Stimulated activated naive CD8-positive, alpha-beta T cell treated with anti-CD3 and anti-CD28 coated beads, Interleukin-15, Interleukin-2, amounts not matched to agents 100 ng/mL and 50 ng/mL, for 24 hours (primary cell): ENCODE data around the gene ZSCAN22.

ENCODE experiments used
- H3K27ac Mint-ChIP-seq: one replicate; pipeline ENCODE4 v1.8.0; 2021; ENCODE audit warnings: mild to moderate bottlenecking, mixed read lengths
- H3K27me3 Mint-ChIP-seq: one replicate; pipeline ENCODE4 v1.8.0; 2021; ENCODE audit warnings: mixed read lengths
- H3K36me3 Mint-ChIP-seq: one replicate; pipeline ENCODE4 v1.8.0; 2021; ENCODE audit warnings: low read depth, mixed read lengths
- H3K4me1 Mint-ChIP-seq: one replicate; pipeline ENCODE4 v1.8.0; 2021; ENCODE audit warnings: low read depth, mixed read lengths
- H3K4me3 Mint-ChIP-seq: one replicate; pipeline ENCODE4 v1.8.0; 2021; ENCODE audit warnings: mild to moderate bottlenecking, mixed read lengths
- H3K9me3 Mint-ChIP-seq: one replicate; pipeline ENCODE4 v1.8.0; 2021; ENCODE audit warnings: mixed read lengths

The ZSCAN22 gene

DNA sequence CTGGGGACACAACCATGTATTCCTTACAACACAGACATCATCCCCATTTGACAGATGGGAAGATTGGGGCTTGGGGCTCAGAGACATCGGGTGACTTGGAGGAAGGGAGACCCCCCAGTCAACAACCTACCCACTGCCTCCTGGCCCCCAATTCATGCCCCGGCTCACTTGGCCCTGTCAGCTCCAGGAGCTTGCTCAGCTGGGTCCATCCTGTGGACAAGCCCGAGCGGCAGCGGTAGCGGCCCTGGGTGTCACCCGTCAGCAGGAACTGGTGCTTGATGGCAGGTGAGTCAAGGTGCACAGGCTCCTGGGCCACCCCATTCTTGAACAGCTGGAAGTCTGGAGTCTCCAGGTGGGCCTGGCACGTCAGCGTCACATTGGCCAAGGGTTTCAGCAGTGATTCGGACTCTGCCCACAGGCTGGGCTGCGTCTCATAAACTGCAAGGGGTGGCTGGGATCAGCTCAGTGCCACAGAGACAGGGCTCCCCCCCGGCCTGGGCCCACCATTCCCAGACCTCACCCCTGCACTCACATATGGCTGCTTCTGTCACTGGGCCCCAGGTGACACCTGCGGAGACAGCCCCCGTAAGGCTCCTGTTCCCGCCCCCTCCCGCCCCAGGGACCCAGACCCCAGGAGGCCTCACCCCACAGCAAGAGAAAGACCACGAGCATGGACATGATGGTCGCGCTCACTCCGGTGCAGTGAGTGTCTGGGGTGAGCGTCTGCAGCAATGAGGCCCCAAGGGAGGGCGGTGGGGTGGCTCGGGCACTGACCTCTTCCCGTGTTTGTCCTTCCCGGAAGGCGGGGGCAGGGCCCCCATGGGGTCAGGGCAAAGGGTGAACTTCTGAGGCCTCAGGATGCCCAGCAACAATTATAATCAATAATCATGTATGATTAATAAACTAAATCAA is 26.2 kb downstream of the ZSCAN22 start, which contains the start of gene A1BG:
A1BG (minus strand) TSS at position 733 of the 912 bp plus-strand sequence; CDS start at position 678, 55 bp downstream.
- Mint-ChIP-seq H3K4me1 (peaks cover 28% of the 10 kb centered on the region), H3K9me3 (no peaks in the 10 kb centered on the region), H3K27ac (no peak within 1 kb of the TSS), H3K27me3 (no peaks in the 10 kb centered on the region), H3K4me3 (no peak within 1 kb of the TSS), H3K36me3 (peaks cover 5% of the 10 kb centered on the region)

DNA sequence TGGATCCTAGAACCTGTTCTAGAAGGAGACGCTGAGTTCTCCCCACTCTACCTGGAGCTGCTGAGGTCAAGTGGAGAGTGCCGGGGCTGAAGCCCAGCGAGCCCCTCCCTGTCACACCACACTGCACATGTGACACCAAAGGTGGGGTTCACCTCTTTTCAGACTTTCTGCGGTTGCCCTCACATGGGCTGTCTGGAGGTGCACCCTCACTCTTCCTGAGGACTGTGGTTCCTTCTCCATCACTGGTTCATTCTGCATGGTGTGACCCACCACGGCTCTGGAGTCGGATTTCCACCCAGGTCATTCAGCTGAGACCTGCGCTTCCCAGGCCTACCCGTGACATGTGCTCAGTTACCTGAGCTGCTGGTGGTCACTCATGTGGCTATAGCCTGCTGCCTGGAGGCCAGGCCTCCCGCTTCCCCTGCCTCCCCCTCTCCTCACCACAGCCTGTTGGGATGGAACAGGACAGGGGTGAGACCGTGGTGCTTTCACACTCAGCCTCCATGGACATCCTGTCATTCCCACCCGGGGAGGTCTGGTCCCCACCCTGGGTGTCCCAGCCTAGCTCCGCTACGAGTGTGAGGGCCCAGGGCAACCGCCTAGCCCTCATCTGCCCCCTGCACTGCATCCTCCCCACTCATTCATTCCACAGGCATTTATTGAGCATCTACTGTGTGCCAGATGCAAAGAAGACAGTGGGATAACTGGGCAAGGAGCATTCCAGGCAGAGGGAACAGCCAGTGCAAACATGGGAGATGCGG is 27.1 kb downstream of the ZSCAN22 start:
- Mint-ChIP-seq H3K27ac (no peak overlapping the region), H3K9me3 (no peaks in the 10 kb centered on the region), H3K27me3 (no peaks in the 10 kb centered on the region), H3K4me3 (no peak overlapping the region), H3K36me3 (peaks cover 5% of the 10 kb centered on the region), H3K4me1 (peaks cover 19% of the 10 kb centered on the region)

DNA sequence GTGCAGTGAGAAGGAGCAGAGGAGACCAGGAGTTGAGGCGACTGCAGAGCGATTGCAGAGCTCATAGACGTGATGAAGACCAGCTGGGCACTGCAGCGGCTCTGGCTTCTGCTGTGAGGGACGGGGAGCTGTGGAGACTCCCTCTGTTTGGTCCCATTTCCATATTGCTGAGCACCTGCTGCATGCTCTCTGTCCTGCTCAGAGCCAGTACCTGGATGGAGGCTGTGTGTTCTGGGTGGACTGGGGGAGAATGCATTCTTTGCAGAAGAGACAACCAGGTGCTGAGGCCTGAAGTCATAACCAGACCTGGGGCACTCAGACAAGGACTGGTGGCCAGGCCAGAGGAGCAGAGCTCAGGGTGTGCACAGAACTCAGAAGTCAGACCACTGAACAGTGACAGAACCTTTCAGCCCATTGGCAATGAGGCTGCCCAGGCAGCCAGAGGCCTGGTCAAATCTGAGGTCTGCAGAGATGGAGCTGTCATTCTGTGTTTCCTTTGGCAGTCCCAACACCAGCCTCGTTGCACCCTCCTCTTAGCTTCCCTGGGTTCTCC is 27.8 kb downstream of the ZSCAN22 start:
- H3K9me3 Mint-ChIP-seq, result no peaks in the 10 kb centered on the region
- no peak overlapping the region for H3K4me3 Mint-ChIP-seq
- peaks cover 3% of the 10 kb centered on the region for H3K36me3 Mint-ChIP-seq
- no peaks in the 10 kb centered on the region for H3K27me3 Mint-ChIP-seq
- H3K4me1 Mint-ChIP-seq, result peaks cover 15% of the 10 kb centered on the region
- no peak overlapping the region for H3K27ac Mint-ChIP-seq

DNA sequence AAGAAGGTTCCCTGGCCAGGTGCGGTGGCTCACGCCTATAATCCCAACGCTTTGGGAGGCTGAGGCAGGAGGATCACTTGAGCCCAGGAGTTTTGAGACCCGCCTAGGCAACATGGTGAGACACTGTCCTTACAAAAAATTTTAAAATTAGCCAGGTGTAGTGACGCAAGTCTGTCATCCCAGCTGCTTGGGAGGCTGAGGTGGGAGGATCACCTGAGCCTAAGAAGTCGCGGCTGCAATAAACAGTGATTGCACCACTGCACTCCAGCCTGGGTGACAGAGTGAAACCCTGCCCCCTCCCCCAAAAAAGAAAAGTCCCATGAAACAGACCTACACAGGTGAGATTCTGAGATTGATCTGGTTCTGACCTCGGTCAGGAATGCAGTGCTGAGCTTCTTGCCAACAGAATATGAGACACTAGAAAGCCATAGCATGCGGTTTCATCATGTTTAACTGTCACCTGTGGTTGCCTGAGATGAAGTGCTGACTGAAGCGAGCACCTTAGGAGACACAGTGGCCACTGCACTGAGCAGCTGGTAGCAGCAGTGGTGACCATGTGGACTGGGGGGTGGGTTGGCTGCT is 28.5 kb downstream of the ZSCAN22 start:
- H3K27me3 Mint-ChIP-seq, result no peaks in the 10 kb centered on the region
- H3K4me3 Mint-ChIP-seq, result peak overlapping the region; percentile 43
- no peaks in the 10 kb centered on the region for H3K36me3 Mint-ChIP-seq
- H3K27ac Mint-ChIP-seq, result no peak overlapping the region
- no peaks in the 10 kb centered on the region for H3K9me3 Mint-ChIP-seq
- H3K4me1 Mint-ChIP-seq, result peaks cover 13% of the 10 kb centered on the region

DNA sequence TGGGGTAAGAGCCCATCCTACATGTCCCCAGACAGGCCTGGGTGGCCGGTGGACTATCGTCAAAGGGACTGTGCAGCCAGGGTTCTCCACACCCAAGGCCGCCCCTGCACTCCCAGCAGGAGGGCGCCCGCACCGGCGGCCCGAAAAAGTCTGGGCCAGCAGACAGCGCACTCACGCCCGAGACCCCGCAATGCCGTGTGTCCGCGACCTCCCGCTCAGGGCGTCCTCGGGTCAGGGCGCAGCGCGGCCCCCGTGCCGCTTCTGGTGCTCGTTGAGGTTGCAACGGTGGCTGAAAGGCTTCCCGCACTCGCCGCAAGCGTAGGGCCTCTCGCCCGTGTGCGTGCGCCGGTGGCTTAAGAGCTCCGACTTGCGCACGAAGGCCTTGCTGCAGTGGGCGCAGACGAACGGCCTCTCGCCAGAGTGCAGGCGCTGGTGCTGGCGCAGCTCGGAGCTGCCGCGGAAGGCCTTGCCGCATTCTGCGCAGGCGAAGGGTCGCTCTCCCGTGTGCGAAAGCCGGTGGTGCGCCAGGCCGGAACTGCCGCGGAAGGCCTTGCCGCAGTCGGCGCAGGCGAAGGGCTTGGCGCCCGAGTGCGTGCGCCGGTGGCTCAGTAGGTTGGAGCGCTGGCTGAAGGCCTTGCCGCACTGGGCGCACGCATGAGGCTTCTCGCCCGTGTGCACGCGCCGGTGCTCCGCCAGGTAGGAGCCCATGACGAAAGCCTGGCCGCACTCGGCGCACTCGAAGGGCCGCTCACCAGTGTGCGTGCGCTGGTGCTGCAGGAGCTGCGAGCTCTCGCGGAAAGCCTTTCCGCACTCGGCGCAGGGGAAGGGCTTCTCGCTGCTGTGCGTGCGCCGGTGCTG is 29.3 kb downstream of the ZSCAN22 start:
- no peak overlapping the region for H3K27ac Mint-ChIP-seq
- H3K36me3 Mint-ChIP-seq, result no peaks in the 10 kb centered on the region
- H3K4me3 Mint-ChIP-seq, result peak overlapping the region; percentile 13
- no peaks in the 10 kb centered on the region for H3K27me3 Mint-ChIP-seq
- peaks cover 15% of the 10 kb centered on the region for H3K4me1 Mint-ChIP-seq
- H3K9me3 Mint-ChIP-seq, result no peaks in the 10 kb centered on the region

DNA sequence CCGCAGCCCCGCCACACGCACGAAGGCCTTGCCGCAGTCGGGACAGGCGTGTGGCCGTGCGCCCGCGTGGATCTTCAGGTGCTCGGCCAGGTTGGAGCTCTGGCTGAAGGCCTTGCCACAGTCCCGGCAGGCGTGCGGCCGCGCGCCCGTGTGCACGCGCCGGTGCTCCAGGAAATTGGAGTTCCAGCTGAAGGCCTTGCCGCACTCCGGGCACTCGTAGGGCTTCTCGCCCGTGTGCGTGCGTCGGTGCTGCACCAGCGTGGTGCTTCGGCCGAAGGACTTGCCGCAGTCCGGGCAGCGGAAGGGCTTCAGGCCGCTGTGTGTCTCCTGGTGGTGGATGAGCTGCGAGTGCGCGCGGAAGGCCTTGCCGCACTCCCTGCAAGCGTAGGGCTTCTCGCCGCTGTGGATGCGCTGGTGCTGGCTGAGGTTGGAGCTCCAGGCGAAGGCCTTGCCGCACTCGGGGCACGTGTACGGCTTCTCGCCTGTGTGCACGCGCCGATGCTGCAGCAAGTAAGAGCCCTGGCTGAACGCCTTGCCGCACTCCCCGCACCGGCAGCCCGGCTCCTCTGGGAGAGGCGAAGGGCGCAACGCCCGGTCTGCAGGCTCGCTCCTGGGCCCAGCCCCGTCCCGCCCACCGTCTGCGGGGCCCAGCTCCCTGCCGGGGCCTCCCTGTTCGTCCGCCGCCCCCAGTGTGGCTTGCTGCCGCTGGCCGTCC is 30.1 kb downstream of the ZSCAN22 start:
- Mint-ChIP-seq H3K4me3 (peak overlapping the region; percentile 13), H3K4me1 (peaks cover 23% of the 10 kb centered on the region), H3K9me3 (no peaks in the 10 kb centered on the region), H3K36me3 (no peaks in the 10 kb centered on the region), H3K27ac (no peak overlapping the region), H3K27me3 (no peaks in the 10 kb centered on the region)

DNA sequence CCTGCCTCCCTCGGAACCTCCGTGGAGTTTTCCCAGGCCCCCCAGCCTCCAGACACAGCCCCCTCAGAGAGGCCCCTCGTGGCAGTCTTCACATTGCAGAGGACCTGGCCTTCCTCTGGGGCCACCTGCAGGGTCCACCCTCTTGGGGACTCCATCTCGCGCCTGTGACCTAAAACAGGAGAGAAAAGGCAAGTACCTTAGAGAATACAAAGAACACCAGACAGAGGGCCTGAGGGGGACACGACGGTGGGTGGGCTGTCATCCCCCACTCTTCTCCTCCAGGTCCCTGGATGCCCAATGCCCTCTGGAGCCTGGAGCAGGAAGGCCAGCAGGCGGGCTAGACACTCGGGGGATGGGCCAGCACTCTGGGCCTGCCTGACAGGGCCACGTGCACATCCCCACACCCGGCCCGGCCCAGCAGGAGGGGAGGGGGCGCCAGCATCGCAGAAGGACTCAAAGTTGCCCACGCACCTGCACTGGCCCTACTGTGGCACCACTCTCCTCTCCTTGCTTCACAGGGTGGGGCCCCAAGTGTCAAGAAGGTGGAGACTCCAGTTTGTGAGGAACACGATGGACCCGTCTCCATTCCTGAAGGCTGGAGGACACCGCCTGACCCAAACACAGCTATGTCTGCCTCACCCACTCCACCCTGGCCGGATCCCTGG is 30.8 kb downstream of the ZSCAN22 start:
- H3K4me3 Mint-ChIP-seq, result no peak overlapping the region
- no peaks in the 10 kb centered on the region for H3K36me3 Mint-ChIP-seq
- H3K9me3 Mint-ChIP-seq, result no peaks in the 10 kb centered on the region
- no peaks in the 10 kb centered on the region for H3K27me3 Mint-ChIP-seq
- peaks cover 28% of the 10 kb centered on the region for H3K4me1 Mint-ChIP-seq
- H3K27ac Mint-ChIP-seq, result no peak overlapping the region

DNA sequence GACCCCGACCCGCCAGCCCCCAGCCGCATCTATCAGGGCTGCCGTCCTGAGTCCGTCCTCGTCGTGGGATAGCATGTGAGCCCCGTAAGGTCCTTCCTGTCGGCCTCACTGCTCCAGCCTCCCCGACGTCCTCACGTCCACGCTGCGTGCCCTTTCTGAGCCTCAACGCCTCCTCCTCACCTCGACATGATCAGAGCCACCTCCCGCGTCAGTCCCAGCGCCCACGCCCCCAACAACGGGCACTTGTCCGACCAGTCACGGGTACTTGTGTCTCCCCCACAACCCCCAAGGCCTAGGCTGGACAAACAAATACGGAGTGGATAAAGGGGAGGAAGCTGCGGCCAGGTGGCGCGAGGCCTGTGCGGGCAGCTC is 35.1 kb downstream of the ZSCAN22 start:
- H3K4me1 Mint-ChIP-seq, result peaks cover 20% of the 10 kb centered on the region
- H3K27me3 Mint-ChIP-seq, result no peaks in the 10 kb centered on the region
- H3K27ac Mint-ChIP-seq, result peak overlapping the region; percentile 96
- no peaks in the 10 kb centered on the region for H3K9me3 Mint-ChIP-seq
- peak overlapping the region; percentile 94 for H3K4me3 Mint-ChIP-seq
- H3K36me3 Mint-ChIP-seq, result no peaks in the 10 kb centered on the region

DNA sequence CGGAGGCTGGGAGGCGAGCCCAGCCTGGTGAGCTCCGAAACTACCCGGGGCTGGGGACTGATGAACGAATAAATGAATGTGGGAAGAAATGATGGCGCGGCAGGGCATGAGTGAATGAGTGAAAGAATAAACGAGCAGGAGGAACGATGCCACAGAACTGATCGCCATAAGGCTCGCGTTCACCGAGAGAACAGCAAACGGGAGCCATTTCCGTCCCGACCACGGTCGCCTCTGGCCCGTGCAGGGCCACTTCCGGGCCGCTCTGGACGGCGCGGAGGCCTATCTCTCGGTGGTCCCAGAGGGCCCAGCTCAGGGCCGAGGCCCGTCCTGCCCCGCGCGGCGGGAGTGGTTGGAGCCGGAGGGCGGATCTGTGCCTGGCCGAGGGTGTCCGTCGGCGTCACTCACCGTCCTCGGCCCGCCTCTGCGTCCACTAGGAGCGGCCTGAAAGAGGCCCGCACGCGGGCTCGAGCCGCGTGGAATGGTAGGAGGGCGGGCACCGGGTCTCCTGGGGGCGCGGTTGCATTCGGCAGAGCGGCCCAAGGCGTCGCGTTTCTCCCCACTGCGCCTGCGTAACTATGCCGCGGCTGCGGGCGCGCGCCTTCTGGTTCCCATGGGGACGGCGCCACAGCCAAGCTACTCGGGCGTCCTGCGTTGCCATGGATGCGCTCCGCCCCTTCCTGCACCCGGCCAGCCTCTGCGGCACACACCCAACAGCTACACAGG is 35.6 kb downstream of the ZSCAN22 start, which contains the start of gene ZNF497:
ZNF497 (minus strand) TSS at position 480 of the 723 bp plus-strand sequence. CDS start 5,116 bp downstream, outside the sequence.
- Mint-ChIP-seq H3K36me3 (no peaks in the 10 kb centered on the region), H3K4me3 (peak within 1 kb of the TSS; percentile 94), H3K27me3 (no peaks in the 10 kb centered on the region), H3K27ac (peak within 1 kb of the TSS; percentile 96), H3K9me3 (no peaks in the 10 kb centered on the region), H3K4me1 (peaks cover 20% of the 10 kb centered on the region)

DNA sequence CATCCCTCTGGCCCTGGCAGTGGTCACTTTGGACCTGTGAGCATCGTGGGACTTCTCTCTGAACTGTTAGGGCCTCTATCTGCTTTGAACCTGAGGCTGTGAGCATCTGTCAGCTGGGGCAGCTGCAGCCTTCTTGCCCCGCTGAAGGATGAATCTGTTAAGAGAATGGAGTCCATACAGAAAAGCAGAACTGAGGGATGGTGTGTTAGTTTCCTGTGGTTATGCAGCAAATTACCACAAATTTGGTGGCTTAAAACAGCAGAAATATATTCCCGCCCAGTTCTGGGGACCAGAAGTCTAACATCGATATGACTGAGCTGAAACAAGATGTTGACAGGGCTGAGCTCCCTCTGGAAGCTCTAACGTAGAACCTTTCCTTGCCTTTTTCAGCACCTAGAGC is 37.4 kb downstream of the ZSCAN22 start:
- Mint-ChIP-seq H3K27me3 (no peaks in the 10 kb centered on the region), H3K4me1 (peaks cover 20% of the 10 kb centered on the region), H3K4me3 (no peak overlapping the region), H3K9me3 (no peaks in the 10 kb centered on the region), H3K27ac (no peak overlapping the region), H3K36me3 (no peaks in the 10 kb centered on the region)

DNA sequence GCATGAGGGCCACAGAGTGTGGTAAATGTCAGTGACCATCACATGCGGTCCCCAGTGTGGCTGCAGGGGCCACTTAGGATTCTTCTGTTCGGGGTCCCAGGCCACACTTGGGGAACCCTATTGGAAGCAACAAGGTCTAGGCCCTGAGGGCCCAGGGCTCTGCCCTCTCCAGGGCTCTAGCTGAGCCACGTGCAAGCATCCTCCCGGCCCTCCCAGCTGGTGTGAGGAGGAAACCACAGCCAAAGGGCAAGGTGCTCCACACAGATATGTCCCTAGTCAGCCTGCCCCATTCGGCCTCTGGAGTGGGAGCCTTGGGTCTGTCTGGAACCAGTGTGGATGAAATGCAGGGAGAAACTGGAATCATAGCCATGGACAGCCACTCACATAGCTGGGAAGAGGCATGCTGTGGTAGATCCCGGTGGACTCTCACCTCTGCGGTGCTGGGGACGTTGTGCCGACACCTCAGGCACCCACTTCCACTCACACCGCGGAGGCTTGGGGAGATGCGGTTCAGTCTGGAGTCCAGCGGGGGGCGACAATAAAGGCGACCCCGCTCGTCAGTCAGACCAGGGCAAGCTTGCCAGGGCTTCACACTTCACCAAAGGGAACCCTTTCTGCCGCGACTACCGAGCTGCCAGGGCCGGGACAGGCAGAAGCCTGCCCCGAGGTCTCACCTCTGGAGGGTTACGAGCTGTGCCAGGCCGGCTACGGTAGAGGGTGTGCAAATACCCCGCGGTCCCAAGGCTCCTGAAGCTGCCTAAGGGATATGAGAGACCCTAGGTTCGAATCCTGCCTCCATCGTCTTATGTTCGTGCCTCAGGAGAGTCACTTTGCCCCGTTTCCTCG is 40.0 kb downstream of the ZSCAN22 start:
- Mint-ChIP-seq H3K4me1 (peaks cover 10% of the 10 kb centered on the region), H3K27me3 (no peaks in the 10 kb centered on the region), H3K9me3 (no peaks in the 10 kb centered on the region), H3K36me3 (no peaks in the 10 kb centered on the region), H3K4me3 (no peak overlapping the region), H3K27ac (no peak overlapping the region)
